Measurements from ENCODE around the gene SUSD3.

DNA sequence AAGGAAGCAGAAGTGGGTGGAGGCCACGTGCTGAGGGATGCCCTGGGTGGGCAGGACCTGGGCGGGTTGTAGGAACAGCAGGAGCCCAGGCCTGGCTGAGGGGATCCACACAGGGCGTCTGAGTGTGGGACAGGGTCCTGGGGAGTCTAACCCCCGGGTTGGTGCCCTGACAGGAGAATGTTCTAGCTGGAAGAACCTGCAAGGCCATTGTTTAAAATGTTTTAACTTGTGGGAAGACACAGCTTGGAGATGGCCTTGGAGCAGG, 33.9 kb upstream of the SUSD3 start:
- TF ChIP-seq TCF12 (IDR thresholded peaks at IDR 0.05; ENCODE audit: low read depth) (no peak), RAD21 (IDR thresholded peaks at IDR 0.05; ENCODE audit: low read depth) (no peak), EP300 (IDR thresholded peaks at IDR 0.05; ENCODE audit: borderline replicate concordance) (no peak), USF1 (IDR thresholded peaks at IDR 0.05) (no peak), TEAD4 (IDR thresholded peaks at IDR 0.05) (no peak), ZBTB7A (IDR thresholded peaks at IDR 0.05; ENCODE audit: low read depth) (no peak), CREB1 (IDR thresholded peaks at IDR 0.05; ENCODE audit: low read depth) (no peak), TAF1 (IDR thresholded peaks at IDR 0.05; ENCODE audit: low read depth) (no peak), EGR1 (IDR thresholded peaks at IDR 0.05) (no peak), NFIC (IDR thresholded peaks at IDR 0.05) (no peak)
